Panc1 (cell line): ENCODE measurements around the gene PPT1. TPM values are rescaled to one million over a fixed set of nuclear protein-coding genes. Genes with fewer than 3 reads are reported as not detected.

Source experiments
- ATAC-seq: fragments of 200-7000 bp; cut with Tn5 transposase; 2 replicates; pipeline ENCODE4 v1.9.1; 2020; ENCODE audit warnings: mild to moderate bottlenecking, moderate library complexity
- BruUV-seq: library from RNA; stranded (reverse); fragments of 400-500 nt; replicated peaks from 2 replicates; lab custom pipeline; 2021; lab: Mats Ljungman, UMichigan
- CTCF ChIA-PET: fragments of 300-600 bp; sonication (Branson Sonifier 250); formaldehyde crosslinking; loops from one replicate; lab custom pipeline; 2022; ENCODE audit warnings: antibody characterized with exemption; lab: Charles Lee
- POLR2A ChIA-PET: fragments of 300-600 bp; sonication (Branson Sonifier 250); formaldehyde crosslinking; loops from one replicate; lab custom pipeline; 2022; ENCODE audit warnings: antibody characterized with exemption; lab: Charles Lee
- DNase-seq: peaks from one replicate; pipeline ENCODE4 v3.0.0-alpha.2; 2010; ENCODE audit warnings: low read depth, low spot score
- H3K27ac ChIP-seq: 2 replicates; pipeline ENCODE4 v1.5.1; 2011; ENCODE audit warnings: mild to moderate bottlenecking, low read length, inconsistent platforms
- H3K27me3 ChIP-seq: fragments of 200-500 bp; sonication (Bioruptor generic); 2 replicates; pipeline ENCODE4 v1.6.0; 2014; ENCODE audit warnings: low read length, inconsistent platforms; ENCODE audit not compliant: control insufficient read depth, insufficient read depth
- H3K36me3 ChIP-seq: fragments of 200-500 bp; sonication (Bioruptor generic); 2 replicates; pipeline ENCODE4 v1.5.1; 2014; ENCODE audit warnings: inconsistent platforms, mild to moderate bottlenecking, low read length, moderate library complexity; ENCODE audit not compliant: control insufficient read depth, insufficient read depth
- H3K4me1 ChIP-seq: 2 replicates; pipeline ENCODE4 v1.5.1; 2011; ENCODE audit warnings: inconsistent platforms, mild to moderate bottlenecking, low read length, moderate library complexity; ENCODE audit not compliant: control insufficient read depth, insufficient read depth
- H3K4me3 ChIP-seq, 2 experiments: 2 replicates each; pipeline ENCODE4 v1.5.1; 2011 to 2012; ENCODE audit warnings: low read depth in 2 of 2, low read length in 2 of 2, mild to moderate bottlenecking in 2 of 2, inconsistent platforms in 1 of 2, moderate library complexity in 1 of 2
- H3K9me3 ChIP-seq: fragments of 200-500 bp; sonication (Bioruptor generic); 2 replicates; pipeline ENCODE4 v1.5.1; 2014; ENCODE audit warnings: low read depth, mild to moderate bottlenecking, inconsistent platforms, low read length, moderate library complexity; ENCODE audit not compliant: control insufficient read depth, insufficient read depth
- POLR2AphosphoS5 ChIP-seq: IDR thresholded peaks from 2 replicates; pipeline ENCODE4 v1.6.1; 2012; ENCODE audit warnings: mild to moderate bottlenecking, low read depth, low read length, moderate library complexity
- SIN3A ChIP-seq: IDR thresholded peaks from 2 replicates; pipeline ENCODE4 v1.6.1; 2012; ENCODE audit warnings: low read depth, mild to moderate bottlenecking, low read length, moderate library complexity, borderline replicate concordance; ENCODE audit not compliant: insufficient read depth
- TCF7L2 ChIP-seq: IDR thresholded peaks from 2 replicates; pipeline ENCODE4 v1.6.1; 2011; ENCODE audit warnings: mild to moderate bottlenecking, low read depth, low read length, inconsistent platforms
- in situ Hi-C: cut with HindIII; loops from 2 replicates; pipeline ENCODE4 v1.10.0; 2016; ENCODE audit warnings: low sequenced_read_pairs, low pct_unique_long_range_greater_than_20kb
- intact Hi-C: fragments of 100-400 bp; cut with micrococcal nuclease; formaldehyde crosslinking; loops from one replicate; pipeline ENCODE4 v1.10.0; 2022; ENCODE audit not compliant: unreplicated experiment
- total RNA-seq: library from RNA; stranded (reverse); gene quantifications from one replicate; pipeline ENCODE4 v1.2.1, GENCODE V29; 2021; ENCODE audit not compliant: unreplicated experiment
- TF ChIP-seq, protein P1 (sequence below): fragments of 450-650 bp; IDR thresholded peaks from 2 replicates; pipeline ENCODE4 v1.5.1; 2017; ENCODE audit warnings: mild to moderate bottlenecking
- TF ChIP-seq, protein P2 (sequence below), 2 experiments: IDR thresholded peaks; 2 replicates each; pipeline ENCODE4 v1.6.1; 2011 to 2012; ENCODE audit warnings: low read depth in 2 of 2, control low read depth in 1 of 2, low read length in 1 of 2, mild to moderate bottlenecking in 1 of 2, moderate library complexity in 1 of 2; ENCODE audit not compliant: insufficient read depth in 1 of 2

The PPT1 gene
- total RNA-seq, 1 experiment from 2014 or later, result 158 TPM

GRCh38 chr1:40092241-40092640 lies 4.8 kb downstream of the PPT1 start:
- ChIA-PET POLR2A (no interaction called here), CTCF (no interaction called here)
- Histone ChIP-seq H3K4me1 (peaks cover 12% of the 10 kb centered on the region), H3K9me3 (no peaks in the 10 kb centered on the region), H3K27ac (no peak overlapping the region), H3K36me3 (peaks cover 8% of the 10 kb centered on the region), H3K4me3 (no peak overlapping the region), H3K27me3 (no peaks in the 10 kb centered on the region)
- ATAC-seq, result no peak
- intact Hi-C loops, result no loop called here
- no peak for DNase-seq
- TF ChIP-seq TCF7L2, result no peak
- no peak for TF ChIP-seq POLR2AphosphoS5
- TF ChIP-seq, protein P1, sequence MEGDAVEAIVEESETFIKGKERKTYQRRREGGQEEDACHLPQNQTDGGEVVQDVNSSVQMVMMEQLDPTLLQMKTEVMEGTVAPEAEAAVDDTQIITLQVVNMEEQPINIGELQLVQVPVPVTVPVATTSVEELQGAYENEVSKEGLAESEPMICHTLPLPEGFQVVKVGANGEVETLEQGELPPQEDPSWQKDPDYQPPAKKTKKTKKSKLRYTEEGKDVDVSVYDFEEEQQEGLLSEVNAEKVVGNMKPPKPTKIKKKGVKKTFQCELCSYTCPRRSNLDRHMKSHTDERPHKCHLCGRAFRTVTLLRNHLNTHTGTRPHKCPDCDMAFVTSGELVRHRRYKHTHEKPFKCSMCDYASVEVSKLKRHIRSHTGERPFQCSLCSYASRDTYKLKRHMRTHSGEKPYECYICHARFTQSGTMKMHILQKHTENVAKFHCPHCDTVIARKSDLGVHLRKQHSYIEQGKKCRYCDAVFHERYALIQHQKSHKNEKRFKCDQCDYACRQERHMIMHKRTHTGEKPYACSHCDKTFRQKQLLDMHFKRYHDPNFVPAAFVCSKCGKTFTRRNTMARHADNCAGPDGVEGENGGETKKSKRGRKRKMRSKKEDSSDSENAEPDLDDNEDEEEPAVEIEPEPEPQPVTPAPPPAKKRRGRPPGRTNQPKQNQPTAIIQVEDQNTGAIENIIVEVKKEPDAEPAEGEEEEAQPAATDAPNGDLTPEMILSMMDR, result no peak
- TF ChIP-seq, protein P2, sequence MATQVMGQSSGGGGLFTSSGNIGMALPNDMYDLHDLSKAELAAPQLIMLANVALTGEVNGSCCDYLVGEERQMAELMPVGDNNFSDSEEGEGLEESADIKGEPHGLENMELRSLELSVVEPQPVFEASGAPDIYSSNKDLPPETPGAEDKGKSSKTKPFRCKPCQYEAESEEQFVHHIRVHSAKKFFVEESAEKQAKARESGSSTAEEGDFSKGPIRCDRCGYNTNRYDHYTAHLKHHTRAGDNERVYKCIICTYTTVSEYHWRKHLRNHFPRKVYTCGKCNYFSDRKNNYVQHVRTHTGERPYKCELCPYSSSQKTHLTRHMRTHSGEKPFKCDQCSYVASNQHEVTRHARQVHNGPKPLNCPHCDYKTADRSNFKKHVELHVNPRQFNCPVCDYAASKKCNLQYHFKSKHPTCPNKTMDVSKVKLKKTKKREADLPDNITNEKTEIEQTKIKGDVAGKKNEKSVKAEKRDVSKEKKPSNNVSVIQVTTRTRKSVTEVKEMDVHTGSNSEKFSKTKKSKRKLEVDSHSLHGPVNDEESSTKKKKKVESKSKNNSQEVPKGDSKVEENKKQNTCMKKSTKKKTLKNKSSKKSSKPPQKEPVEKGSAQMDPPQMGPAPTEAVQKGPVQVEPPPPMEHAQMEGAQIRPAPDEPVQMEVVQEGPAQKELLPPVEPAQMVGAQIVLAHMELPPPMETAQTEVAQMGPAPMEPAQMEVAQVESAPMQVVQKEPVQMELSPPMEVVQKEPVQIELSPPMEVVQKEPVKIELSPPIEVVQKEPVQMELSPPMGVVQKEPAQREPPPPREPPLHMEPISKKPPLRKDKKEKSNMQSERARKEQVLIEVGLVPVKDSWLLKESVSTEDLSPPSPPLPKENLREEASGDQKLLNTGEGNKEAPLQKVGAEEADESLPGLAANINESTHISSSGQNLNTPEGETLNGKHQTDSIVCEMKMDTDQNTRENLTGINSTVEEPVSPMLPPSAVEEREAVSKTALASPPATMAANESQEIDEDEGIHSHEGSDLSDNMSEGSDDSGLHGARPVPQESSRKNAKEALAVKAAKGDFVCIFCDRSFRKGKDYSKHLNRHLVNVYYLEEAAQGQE (IDR thresholded peaks at IDR 0.05; ENCODE audit: insufficient read depth in 1 of 2, low read depth in 2 of 2, low read length in 1 of 2), result no peak
- no peak for TF ChIP-seq SIN3A
- BruUV-seq, result no TSS peak
- in situ Hi-C loops, result no loop called here

DNA sequence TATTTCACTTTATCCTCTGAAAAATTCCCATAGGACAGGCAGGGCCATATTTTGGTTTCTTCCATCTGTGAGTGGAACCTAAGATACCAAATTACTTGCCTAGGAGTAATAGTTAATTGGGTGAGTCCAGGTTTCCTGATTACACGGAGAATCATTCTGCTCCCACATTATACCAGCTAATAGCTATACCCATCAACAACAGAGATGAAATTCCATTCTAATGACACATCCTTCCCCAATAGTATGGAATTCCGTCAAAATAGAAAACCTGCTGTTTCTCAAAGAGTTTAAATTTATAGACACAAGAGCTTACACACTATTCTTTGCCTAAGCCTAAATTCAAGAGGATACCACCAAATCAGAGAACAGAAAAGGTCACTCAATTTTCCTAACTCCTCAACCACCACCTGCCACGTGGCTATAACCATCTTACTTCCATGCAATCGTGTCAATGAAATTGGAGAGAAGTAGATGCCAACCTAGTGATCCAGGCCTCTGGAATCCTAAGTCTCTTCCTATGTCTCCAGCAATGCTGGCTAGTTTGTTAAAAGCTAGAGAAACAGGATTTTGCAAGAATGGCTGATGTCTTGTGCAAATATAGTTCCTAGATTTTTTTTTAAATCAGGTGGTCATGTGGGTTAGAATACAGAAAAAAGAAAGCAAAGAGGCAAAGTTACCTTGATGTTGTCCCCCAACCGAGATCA lies 6.2 kb downstream of the PPT1 start:
- ChIA-PET CTCF (no interaction called here), POLR2A (no interaction called here)
- DNase-seq, result no peak
- in situ Hi-C loops (no loop called here), intact Hi-C loops (no loop called here)
- BruUV-seq, result no TSS peak
- Histone ChIP-seq H3K27me3 (no peaks in the 10 kb centered on the region), H3K4me1 (peaks cover 5% of the 10 kb centered on the region), H3K27ac (no peak overlapping the region), H3K4me3 (no peak overlapping the region), H3K36me3 (peaks cover 8% of the 10 kb centered on the region), H3K9me3 (no peaks in the 10 kb centered on the region)
- no peak for TF ChIP-seq POLR2AphosphoS5
- TF ChIP-seq TCF7L2, result no peak
- TF ChIP-seq, protein P2 (IDR thresholded peaks at IDR 0.05; ENCODE audit: insufficient read depth in 1 of 2, low read depth in 2 of 2, low read length in 1 of 2), result no peak
- no peak for TF ChIP-seq SIN3A
- TF ChIP-seq, protein P1, result no peak
- no peak for ATAC-seq
